ENCODE measurements around the gene SERHL2. TPM values are rescaled to one million over a fixed set of nuclear protein-coding genes. Genes with fewer than 3 reads are reported as not detected.

Gene SERHL2
- total and polyA plus RNA-seq, 2 experiments from 2014 or later = 1.5 to 2.1 TPM

GRCh38 chr22:42591987-42592386, 38.2 kb downstream of the SERHL2 start:
- DNase-seq (ENCODE audit: low spot score) = no peak
- Histone ChIP-seq H2AFZ (no peak overlapping the region), H3K4me3 (no peak overlapping the region), H3F3A (replicated peaks; ENCODE audit: low read depth) (peaks cover 3% of the 10 kb centered on the region; the same call in 1 of the 2 replicates), H3K36me3 (ENCODE audit: insufficient read depth) (peaks cover 58% of the 10 kb centered on the region), H3K4me2 (no peak overlapping the region), H4K20me1 (replicated peaks; ENCODE audit: insufficient read depth) (peaks cover 40% of the 10 kb centered on the region), H3K9me2 (ENCODE audit: insufficient read depth) (no peaks in the 10 kb centered on the region), H3K27ac (ENCODE audit: low read depth) (no peak overlapping the region), H3K27me3 (ENCODE audit: insufficient read depth) (no peaks in the 10 kb centered on the region), H3K79me2 (replicated peaks; ENCODE audit: insufficient read depth) (no peaks in the 10 kb centered on the region; the same call in 1 of the 2 replicates), H3K4me1 (ENCODE audit: insufficient read depth) (no peaks in the 10 kb centered on the region)
- Mint-ChIP-seq H3K4me3 (no peak overlapping the region), H3K27me3 (ENCODE audit: insufficient read depth, low read depth, poor library complexity) (peaks cover 3% of the 10 kb centered on the region), H3K9me3 (no peaks in the 10 kb centered on the region), H3K27ac (no peak overlapping the region), H3K36me3 (ENCODE audit: low read depth) (peaks cover 92% of the 10 kb centered on the region), H3K4me1 (no peaks in the 10 kb centered on the region)
- TF ChIP-seq ZNF114 (CRISPR knock-in tag; IDR thresholded peaks at IDR 0.05) (no peak), EZH2phosphoT487 (IDR thresholded peaks at IDR 0.05; ENCODE audit: unreplicated experiment) (no peak), ZNF462 (CRISPR knock-in tag; IDR thresholded peaks at IDR 0.05) (no peak)
- TF ChIP-seq, protein P1, sequence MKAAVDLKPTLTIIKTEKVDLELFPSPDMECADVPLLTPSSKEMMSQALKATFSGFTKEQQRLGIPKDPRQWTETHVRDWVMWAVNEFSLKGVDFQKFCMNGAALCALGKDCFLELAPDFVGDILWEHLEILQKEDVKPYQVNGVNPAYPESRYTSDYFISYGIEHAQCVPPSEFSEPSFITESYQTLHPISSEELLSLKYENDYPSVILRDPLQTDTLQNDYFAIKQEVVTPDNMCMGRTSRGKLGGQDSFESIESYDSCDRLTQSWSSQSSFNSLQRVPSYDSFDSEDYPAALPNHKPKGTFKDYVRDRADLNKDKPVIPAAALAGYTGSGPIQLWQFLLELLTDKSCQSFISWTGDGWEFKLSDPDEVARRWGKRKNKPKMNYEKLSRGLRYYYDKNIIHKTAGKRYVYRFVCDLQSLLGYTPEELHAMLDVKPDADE (IDR thresholded peaks at IDR 0.05) = no peak
- ATAC-seq = no peak

- Histone ChIP-seq H3F3A (replicated peaks; ENCODE audit: low read depth) (no peaks in the 10 kb centered on the region; the same call in 1 of the 2 replicates), H2AFZ (no peak overlapping the region), H3K4me2 (no peak overlapping the region), H4K20me1 (replicated peaks; ENCODE audit: insufficient read depth) (peaks cover 38% of the 10 kb centered on the region), H3K27ac (ENCODE audit: low read depth) (no peak overlapping the region), H3K4me3 (no peak overlapping the region), H3K27me3 (ENCODE audit: insufficient read depth) (no peaks in the 10 kb centered on the region), H3K79me2 (replicated peaks; ENCODE audit: insufficient read depth) (peaks cover 10% of the 10 kb centered on the region), H3K36me3 (ENCODE audit: insufficient read depth) (peaks cover 62% of the 10 kb centered on the region), H3K4me1 (ENCODE audit: insufficient read depth) (no peaks in the 10 kb centered on the region), H3K9me2 (ENCODE audit: insufficient read depth) (no peaks in the 10 kb centered on the region)
- H3K27me3 Mint-ChIP-seq (ENCODE audit: insufficient read depth, low read depth, poor library complexity) = peaks cover 3% of the 10 kb centered on the region
- no peak overlapping the region for H3K27ac Mint-ChIP-seq
- H3K9me3 Mint-ChIP-seq = no peaks in the 10 kb centered on the region
- DNase-seq (ENCODE audit: low spot score) (no peak), ATAC-seq (no peak)
- peaks cover 94% of the 10 kb centered on the region for H3K36me3 Mint-ChIP-seq (ENCODE audit: low read depth)
- no peak overlapping the region for H3K4me3 Mint-ChIP-seq
- no peaks in the 10 kb centered on the region for H3K4me1 Mint-ChIP-seq
- TF ChIP-seq JUNB (IDR thresholded peaks at IDR 0.05; ENCODE audit: unreplicated experiment) = no peak
These were observed 41.7 kb downstream of the SERHL2 start for GRCh38 chr22:42595434-42595833.

Data from GM23338 (cell line).